Adipose tissue (tissue), 3 donors: ENCODE measurements around the gene FOXN4. TPM values are rescaled to one million over a fixed set of nuclear protein-coding genes. Genes with fewer than 3 reads are reported as not detected.

ENCODE experiments used
- H3K27ac ChIP-seq: one replicate; pipeline ENCODE4 v1.5.1; 2013; ENCODE audit warnings: low read depth, low read length
- WGBS, 3 donors: extraction: QIAGEN DNeasy Blood & Tissue Kit; methylation state at CpG; one replicate each; pipeline ENCODE4 v1.1.7; 2013; 5-methylcytosine and 5-hydroxymethylcytosine counted together
- polyA plus RNA-seq, 3 donors: library from polyadenylated mRNA; stranded (reverse); fragments of 200-250 nt; gene quantifications; one replicate each; pipeline ENCODE4 v1.2.3, GENCODE V29; 2013
- donor health status: healthy with polysubstance abuse.
- donor health status: Bipolar disorder and iron deficiency.
- donor health status: healthy.

The FOXN4 gene
- polyA plus RNA-seq, 3 donors, result 0.04 TPM; not detected in 2

DNA sequence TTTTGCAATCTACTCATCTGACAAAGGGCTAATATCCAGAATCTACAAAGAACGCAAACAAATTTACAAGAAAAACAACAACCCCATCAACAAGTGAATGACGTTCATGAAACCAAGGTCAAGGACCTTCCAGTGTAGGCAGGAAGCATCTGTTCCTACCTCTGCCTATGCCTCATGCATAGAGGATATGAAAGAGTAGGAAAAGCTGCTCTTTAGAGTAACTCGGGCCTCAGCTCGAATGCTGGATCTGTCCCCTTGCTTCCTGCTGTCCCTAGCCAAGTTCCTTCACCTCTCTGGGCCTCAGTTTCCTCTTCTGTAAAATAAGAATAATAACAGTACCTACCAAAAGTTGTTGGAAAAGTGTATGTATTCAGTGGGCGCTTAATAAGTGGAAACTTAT is 65.0 kb downstream of the FOXN4 start:
- no peak overlapping the region for H3K27ac ChIP-seq
- WGBS, 3 donors, result 69 to 78% (median 70%) methylated on average over 5 of the region's 5 CpGs

DNA sequence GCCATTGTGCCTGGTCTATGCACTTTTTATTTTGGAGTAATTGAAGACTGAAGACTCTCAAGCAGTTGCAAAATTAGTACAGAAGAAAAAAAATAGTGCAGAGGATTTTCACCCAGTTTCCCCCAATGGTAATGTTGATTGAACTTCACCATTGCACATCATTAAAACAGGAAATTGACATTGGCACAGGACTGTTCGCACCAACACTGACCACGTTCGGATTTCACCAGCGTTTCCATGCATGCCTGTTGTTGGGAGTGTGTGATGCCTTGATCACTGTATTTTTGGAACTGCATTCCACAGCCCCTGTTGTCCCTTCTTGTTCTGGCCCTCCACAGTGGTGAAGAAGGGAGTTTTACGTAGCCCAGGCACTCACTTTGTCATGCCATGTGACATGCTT is 67.1 kb downstream of the FOXN4 start:
- WGBS, 3 donors, result 81 to 92% (median 82%) methylated on average over 5 of the region's 5 CpGs
- no peak overlapping the region for H3K27ac ChIP-seq

GRCh38 chr12:109240365-109240764 is 68.7 kb downstream of the FOXN4 start:
- no peak overlapping the region for H3K27ac ChIP-seq
- WGBS, 3 donors, result 91 to 98% (median 95%) methylated on average over 2 of the region's 2 CpGs

DNA sequence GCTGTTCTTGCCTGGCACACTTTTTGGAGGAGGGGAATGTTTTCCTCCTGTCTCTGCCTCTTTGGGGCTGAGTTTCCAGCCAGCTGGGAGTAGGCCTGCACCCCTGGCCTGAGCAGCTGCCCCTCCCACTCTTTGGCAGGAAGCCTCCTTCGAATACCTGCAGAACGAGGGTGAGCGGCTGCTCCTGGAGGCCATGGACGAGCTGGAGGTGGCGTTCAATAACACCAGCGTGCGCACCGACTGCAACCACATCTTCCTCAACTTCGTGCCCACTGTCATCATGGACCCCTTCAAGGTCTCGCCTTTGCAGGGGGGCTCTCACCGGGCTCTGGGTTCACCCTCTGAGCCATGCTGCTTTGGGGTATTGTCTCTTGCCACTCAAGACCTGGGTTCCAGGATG is 69.4 kb downstream of the FOXN4 start:
- 84 to 89% (median 84%) methylated on average over 11 of the region's 11 CpGs for WGBS, 3 donors
- H3K27ac ChIP-seq, result no peak overlapping the region

DNA sequence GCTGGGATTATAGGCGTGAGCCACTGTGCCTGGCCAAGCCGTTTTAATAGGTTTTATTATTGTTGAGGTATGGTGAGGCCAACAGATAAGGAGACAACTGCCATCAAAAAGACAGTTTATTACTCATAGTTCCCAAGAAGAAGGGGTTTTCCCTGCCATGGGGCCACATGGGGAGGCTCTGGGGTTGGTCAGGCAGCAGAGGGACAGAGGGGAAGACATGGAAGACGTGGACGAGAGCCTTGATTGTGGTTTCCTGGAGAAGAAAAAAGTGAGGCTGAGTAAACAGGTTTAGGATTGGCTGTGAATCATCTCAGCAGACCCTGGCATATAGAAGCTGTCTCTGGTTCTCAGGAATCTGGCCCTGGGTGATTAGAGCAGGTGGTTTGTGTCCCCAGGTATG is 69.9 kb downstream of the FOXN4 start:
- H3K27ac ChIP-seq, result no peak overlapping the region
- WGBS, 3 donors, result 86 to 91% (median 86%) methylated on average over 4 of the region's 4 CpGs

DNA sequence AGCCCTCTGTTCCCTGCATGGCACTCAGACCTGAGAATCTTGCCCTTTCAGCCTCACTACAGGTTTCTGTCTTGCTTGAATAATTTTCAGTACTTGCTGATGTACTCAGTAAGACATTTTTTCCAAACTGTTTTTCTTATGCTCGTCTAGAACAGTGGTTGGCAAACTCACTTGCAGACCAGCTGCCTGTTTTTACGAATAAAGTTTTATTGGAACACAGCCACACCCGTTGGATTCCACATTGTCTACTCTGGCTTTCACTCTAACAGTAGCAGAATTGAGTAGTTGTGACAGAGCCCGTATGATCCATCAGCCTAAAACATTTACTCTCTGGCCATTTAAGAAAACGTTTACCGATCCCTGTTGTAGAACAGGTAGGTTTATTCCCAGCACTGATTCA is 72.8 kb downstream of the FOXN4 start:
- WGBS, 3 donors, result 85 to 87% (median 86%) methylated on average over 6 of the region's 6 CpGs
- H3K27ac ChIP-seq, result no peak overlapping the region

- WGBS, 3 donors, result 83 to 85% (median 84%) methylated on average over 15 of the region's 15 CpGs
- no peak overlapping the region for H3K27ac ChIP-seq
Observed at GRCh38 chr12:109234012-109234411, 75.1 kb downstream of the FOXN4 start.

GRCh38 chr12:109232731-109233130 is 76.4 kb downstream of the FOXN4 start:
- WGBS, 3 donors, result 91 to 93% (median 92%) methylated on average over 7 of the region's 7 CpGs
- H3K27ac ChIP-seq, result no peak overlapping the region

GRCh38 chr12:109230193-109230592 is 78.9 kb downstream of the FOXN4 start:
- H3K27ac ChIP-seq, result no peak overlapping the region
- WGBS, 3 donors, result 70 to 79% (median 76%) methylated on average over 2 of the region's 2 CpGs

DNA sequence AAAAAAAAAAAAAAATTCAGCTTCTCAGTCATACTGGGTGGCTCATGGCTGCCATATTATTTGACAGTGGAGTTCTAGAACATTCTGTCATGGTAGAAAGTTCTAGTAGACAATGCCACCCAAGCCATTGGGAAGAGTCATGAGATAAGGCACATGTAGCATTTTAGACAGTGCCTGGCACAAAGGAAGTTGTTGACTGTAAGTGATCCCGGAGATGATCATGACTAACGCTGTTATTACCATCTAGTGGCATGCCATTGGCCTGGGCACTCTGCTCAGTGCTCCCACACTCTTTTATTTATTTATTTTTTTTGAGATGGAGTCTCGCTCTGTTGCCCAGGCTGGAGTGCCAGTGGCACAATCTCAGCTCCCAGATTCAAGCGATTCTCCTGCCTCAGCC is 80.4 kb downstream of the FOXN4 start:
- H3K27ac ChIP-seq, result no peak overlapping the region
- 95 to 98% (median 98%) methylated on average over 4 of the region's 4 CpGs for WGBS, 3 donors

Other genes starting within 250 kb of the FOXN4 start
- gene ALKBH2, start 215.8 kb downstream of the FOXN4 start, polyA plus RNA-seq, result 10 to 100 TPM; 12.7 to 23.8 (median 15.4) TPM
- 10 to 100 TPM; 12.0 to 28.6 (median 25.7) TPM for gene UNG, start 211.7 kb downstream of the FOXN4 start, polyA plus RNA-seq
- 100 to 1,000 TPM in 2 of 3 donors, 10 to 100 TPM in 1; 61.3 to 539 (median 237) TPM for gene ACACB, start 192.7 kb downstream of the FOXN4 start, polyA plus RNA-seq
- gene MYO1H, start 38.6 kb upstream of the FOXN4 start, polyA plus RNA-seq, result under 1 TPM in 1 of 3 donors, not detected in 2; 0.40 TPM
- gene KCTD10, start 168.0 kb upstream of the FOXN4 start, polyA plus RNA-seq, result 10 to 100 TPM in 2 of 3 donors, 1 to 10 TPM in 1; 9.6 to 86.8 (median 67.1) TPM
- gene UBE3B, start 168.3 kb upstream of the FOXN4 start, polyA plus RNA-seq, result 10 to 100 TPM in 2 of 3 donors, 1 to 10 TPM in 1; 8.0 to 15.1 (median 12.5) TPM